ENCODE results near the gene LAIR1. TPM values are rescaled to one million over a fixed set of nuclear protein-coding genes. Genes with fewer than 3 reads are reported as not detected.
A peak's percentile ranks its signal among the peaks of the same experiment; 100 is the strongest.
"Not testable (repeated sequence)": the region's sequence is repeated elsewhere in the genome, so short reads cannot be mapped to it uniquely, and the experiment has no call there.

LAIR1 gene
- total RNA-seq, 6 donors from 2014 or later = 46.5 to 228 (median 111) TPM

GRCh38 chr19:54325631-54326030 is 39.1 kb downstream of the LAIR1 start:
- Histone ChIP-seq H3K36me3 (no peaks in the 10 kb centered on the region), H3K9me3 (no peaks in the 10 kb centered on the region), H3K4me1 (peaks cover 0 to 8% (median 0%) of the 10 kb centered on the region in 4 donors), H3K27ac (no peak overlapping the region), H3K27me3 (no peaks in the 10 kb centered on the region), H3K4me3 (no peak overlapping the region)
- DNase-seq (no peak), ATAC-seq (ENCODE audit: low FRiP score in 2 of 2) (peak in 1 of 2 donors; percentile 40)
- TF ChIP-seq POLR2A (IDR thresholded peaks at IDR 0.05) (no peak), EP300 (IDR thresholded peaks at IDR 0.05) (no peak), POLR2AphosphoS5 (IDR thresholded peaks at IDR 0.05) (no peak), CTCF (IDR thresholded peaks at IDR 0.05) (no peak)
- WGBS, 2 donors = 63 to 73% methylated on average over 5 of the region's 5 CpGs

GRCh38 chr19:54325194-54325621 is 39.5 kb downstream of the LAIR1 start:
- Histone ChIP-seq H3K27me3 (no peaks in the 10 kb centered on the region), H3K36me3 (no peaks in the 10 kb centered on the region), H3K4me3 (no peak overlapping the region), H3K4me1 (peaks cover 0 to 8% (median 0%) of the 10 kb centered on the region in 4 donors), H3K9me3 (no peaks in the 10 kb centered on the region), H3K27ac (no peak overlapping the region)
- DNase-seq (no peak), ATAC-seq (ENCODE audit: low FRiP score in 2 of 2) (peak; percentile 74 to 79)
- TF ChIP-seq POLR2AphosphoS5 (IDR thresholded peaks at IDR 0.05) = no peak
- TF ChIP-seq CTCF (IDR thresholded peaks at IDR 0.05) = peak; percentile 58 to 80 (median 76)
- WGBS, 2 donors = 4 to 5% methylated on average over 4 of the region's 4 CpGs

GRCh38 chr19:54324071-54324470 is 40.7 kb downstream of the LAIR1 start:
- ATAC-seq (ENCODE audit: low FRiP score in 2 of 2) (no peak), DNase-seq (no peak)
- no peak overlapping the region for H3K4me3 ChIP-seq
- no peak for TF ChIP-seq POLR2AphosphoS5 (IDR thresholded peaks at IDR 0.05)
- no peak for TF ChIP-seq POLR2A (IDR thresholded peaks at IDR 0.05)
- no peak for TF ChIP-seq EP300 (IDR thresholded peaks at IDR 0.05)
- no peak overlapping the region for H3K27ac ChIP-seq
- no peaks in the 10 kb centered on the region for H3K36me3 ChIP-seq
- H3K4me1 ChIP-seq = peaks cover 0 to 8% (median 0%) of the 10 kb centered on the region in 4 donors
- H3K9me3 ChIP-seq = no peaks in the 10 kb centered on the region
- WGBS, 2 donors = 26 to 47% methylated on average over 3 of the region's 3 CpGs
- H3K27me3 ChIP-seq = no peaks in the 10 kb centered on the region

- H3K9me3 ChIP-seq; ATAC-seq (ENCODE audit: low FRiP score in 2 of 2); H3K27ac ChIP-seq; H3K27me3 ChIP-seq; H3K36me3 ChIP-seq; H3K4me3 ChIP-seq; H3K4me1 ChIP-seq; DNase-seq: not testable (repeated sequence)
- peak in 3 of 6 experiments; percentile 12 to 30 (median 27) for TF ChIP-seq CTCF (IDR thresholded peaks at IDR 0.05)
- WGBS, 2 donors = 29 to 40% methylated on average over 1 to 2 of the region's 13 CpGs
Observed at GRCh38 chr19:54322934-54323333, 41.8 kb downstream of the LAIR1 start.

GRCh38 chr19:54322295-54322694 is 42.4 kb downstream of the LAIR1 start:
- DNase-seq; H3K4me3 ChIP-seq; H3K27me3 ChIP-seq; ATAC-seq (ENCODE audit: low FRiP score in 2 of 2); H3K9me3 ChIP-seq; H3K36me3 ChIP-seq; H3K27ac ChIP-seq; H3K4me1 ChIP-seq: not testable (repeated sequence)
- 87 to 88% methylated on average over 9 to 12 of the region's 13 CpGs for WGBS, 2 donors

- TF ChIP-seq POLR2AphosphoS5 (IDR thresholded peaks at IDR 0.05) = no peak
- no peaks in the 10 kb centered on the region for H3K27me3 ChIP-seq
- no peak for DNase-seq
Observed at GRCh38 chr19:54319892-54320670, 44.6 kb downstream of the LAIR1 start.

More at GRCh38 chr19:54319892-54320670, 44.6 kb downstream of the LAIR1 start:
- peaks cover 0 to 6% (median 3%) of the 10 kb centered on the region in 4 donors for H3K4me1 ChIP-seq
- H3K9me3 ChIP-seq = no peaks in the 10 kb centered on the region
- no peaks in the 10 kb centered on the region for H3K36me3 ChIP-seq
- ATAC-seq (ENCODE audit: low FRiP score in 2 of 2) = no peak
- WGBS, 2 donors = 83 to 85% methylated on average over 14 of the region's 14 CpGs
- no peak overlapping the region for H3K27ac ChIP-seq
- no peak overlapping the region for H3K4me3 ChIP-seq

All from upper lobe of left lung (tissue), 6 donors.